ENCODE results near the gene PHC2. TPM values are rescaled to one million over a fixed set of nuclear protein-coding genes. Genes with fewer than 3 reads are reported as not detected.

The PHC2 gene
- polyA plus RNA-seq, 3 donors: 107 to 121 (median 111) TPM

DNA sequence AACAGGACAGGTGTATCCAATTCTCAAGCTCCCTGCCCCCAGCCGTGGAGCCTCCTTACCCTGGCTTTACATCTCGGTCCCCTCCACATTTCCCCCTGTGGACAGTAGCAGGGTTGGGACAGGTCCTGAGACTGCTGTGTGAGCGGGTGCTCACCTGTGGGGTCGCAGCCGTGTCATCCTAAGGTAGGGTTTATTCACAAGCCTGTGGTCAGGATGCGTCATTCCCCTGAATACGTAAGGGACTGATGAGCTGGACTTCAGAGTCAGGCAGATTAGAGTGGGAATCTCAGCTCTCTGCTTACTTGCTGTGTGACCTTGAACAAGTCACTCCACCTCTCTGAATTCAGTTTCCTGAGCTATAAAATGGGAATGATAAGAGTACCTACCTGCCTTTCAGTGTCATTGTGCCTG is 156.9 kb downstream of the PHC2 start:
- no peak for DNase-seq (ENCODE audit: extremely low read depth in 1 of 11, low read depth in 9 of 11, low spot score in 4 of 11)

Other genes starting within 250 kb of the PHC2 start
- gene TRIM62, start 249.1 kb downstream of the PHC2 start, polyA plus RNA-seq (ENCODE audit: insufficient read length in 3 of 3): 1 to 10 TPM; 6.3 to 8.6 (median 8.0) TPM
- gene ZNF362, start 174.6 kb downstream of the PHC2 start, polyA plus RNA-seq (ENCODE audit: insufficient read length in 3 of 3): 10 to 100 TPM; 55.9 to 65.9 (median 65.4) TPM
- gene A3GALT2, start 110.0 kb downstream of the PHC2 start, polyA plus RNA-seq (ENCODE audit: insufficient read length in 3 of 3): under 1 TPM in 2 of 3 donors, not detected in 1; 0.16 to 0.48 TPM
- 1 to 10 TPM; 5.4 to 5.9 (median 5.5) TPM for gene ZSCAN20, start 41.5 kb upstream of the PHC2 start, polyA plus RNA-seq (ENCODE audit: insufficient read length in 3 of 3)

Data from renal cortex interstitium (tissue), 11 donors.